H9 (cell line): ENCODE results near the gene PLEKHA7. TPM values are rescaled to one million over a fixed set of nuclear protein-coding genes. Genes with fewer than 3 reads are reported as not detected.

Experiments used
- DNase-seq: peaks from one replicate; pipeline ENCODE4 v3.0.0-alpha.2; 2017
- H2AFZ ChIP-seq: one replicate; pipeline ENCODE4 v1.6.1; 2013; ENCODE audit warnings: mild to moderate bottlenecking, low read length, control low read depth, moderate library complexity
- H2AK5ac ChIP-seq: 2 replicates; pipeline ENCODE4 v1.6.1; 2013; ENCODE audit warnings: low read length, control low read depth, mixed read lengths; ENCODE audit not compliant: insufficient read length
- H2BK120ac ChIP-seq: one replicate; pipeline ENCODE4 v1.6.1; 2013; ENCODE audit warnings: low read depth, mild to moderate bottlenecking, low read length, control low read depth, inconsistent platforms; ENCODE audit not compliant: poor library complexity, severe bottlenecking
- H2BK12ac ChIP-seq: 2 replicates; pipeline ENCODE4 v1.6.1; 2013; ENCODE audit warnings: low read length, control low read depth, mixed read lengths, low read depth; ENCODE audit not compliant: insufficient read length
- H2BK15ac ChIP-seq: 2 replicates; pipeline ENCODE4 v1.6.1; 2013; ENCODE audit warnings: low read depth, low read length, control low read depth
- H2BK20ac ChIP-seq: one replicate; pipeline ENCODE4 v1.6.1; 2013; ENCODE audit warnings: low read depth, mild to moderate bottlenecking, low read length, control low read depth, inconsistent platforms; ENCODE audit not compliant: poor library complexity, severe bottlenecking
- H2BK5ac ChIP-seq: 2 replicates; pipeline ENCODE4 v1.6.1; 2013; ENCODE audit warnings: low read length, control low read depth, mixed read lengths; ENCODE audit not compliant: insufficient read length
- H3K14ac ChIP-seq: 2 replicates; pipeline ENCODE4 v1.6.1; 2013; ENCODE audit warnings: low read length, control low read depth; ENCODE audit not compliant: insufficient read depth
- H3K18ac ChIP-seq: 2 replicates; pipeline ENCODE4 v1.6.1; 2013; ENCODE audit warnings: low read depth, mild to moderate bottlenecking, mixed read lengths, low read length, control low read depth; ENCODE audit not compliant: insufficient read length
- H3K23ac ChIP-seq: 2 replicates; pipeline ENCODE4 v1.6.1; 2013; ENCODE audit warnings: low read length, control low read depth, mixed read lengths, low read depth; ENCODE audit not compliant: insufficient read length
- H3K23me2 ChIP-seq: 2 replicates; pipeline ENCODE4 v1.6.1; 2013; ENCODE audit warnings: low read depth, mild to moderate bottlenecking, mixed read lengths, low read length, control low read depth; ENCODE audit not compliant: insufficient read length, poor library complexity, severe bottlenecking
- H3K27ac ChIP-seq: 2 replicates; pipeline ENCODE4 v1.5.1; 2013; ENCODE audit warnings: low read length, control low read depth, mixed read lengths, low read depth; ENCODE audit not compliant: insufficient read length
- H3K27me3 ChIP-seq: 2 replicates; pipeline ENCODE4 v1.6.1; 2013; ENCODE audit warnings: low read length, control low read depth, inconsistent platforms; ENCODE audit not compliant: insufficient read depth
- H3K4ac ChIP-seq: 2 replicates; pipeline ENCODE4 v1.6.1; 2013; ENCODE audit warnings: low read depth, mild to moderate bottlenecking, control low read depth, inconsistent platforms, low read length, moderate library complexity
- H3K4me1 ChIP-seq: 2 replicates; pipeline ENCODE4 v1.6.1; 2013; ENCODE audit warnings: low read length, control low read depth, inconsistent platforms; ENCODE audit not compliant: insufficient read depth
- H3K4me2 ChIP-seq: 2 replicates; pipeline ENCODE4 v1.6.1; 2013; ENCODE audit warnings: low read length, control low read depth, mixed read lengths; ENCODE audit not compliant: insufficient read length, insufficient read depth
- H3K56ac ChIP-seq: 2 replicates; pipeline ENCODE4 v1.6.1; 2013; ENCODE audit warnings: low read depth, mild to moderate bottlenecking, mixed read lengths, low read length, control low read depth; ENCODE audit not compliant: insufficient read length
- H3K79me1 ChIP-seq: 2 replicates; pipeline ENCODE4 v1.6.1; 2013; ENCODE audit warnings: low read depth, mild to moderate bottlenecking, moderate library complexity, low read length, control low read depth, inconsistent platforms; ENCODE audit not compliant: insufficient read depth, poor library complexity, severe bottlenecking
- H3K79me2 ChIP-seq: 2 replicates; pipeline ENCODE4 v1.6.1; 2013; ENCODE audit warnings: low read length, control low read depth, inconsistent platforms; ENCODE audit not compliant: insufficient read depth
- H3K9ac ChIP-seq: 2 replicates; pipeline ENCODE4 v1.6.1; 2013; ENCODE audit warnings: low read length, control low read depth, mixed read lengths; ENCODE audit not compliant: insufficient read length; ENCODE audit errors: extremely low read depth
- H3K9me3 ChIP-seq: one replicate; pipeline ENCODE4 v1.6.1; 2013; ENCODE audit warnings: low read depth, low read length, inconsistent platforms; ENCODE audit not compliant: control insufficient read depth
- H3T11ph ChIP-seq: one replicate; pipeline ENCODE4 v1.6.1; 2013; ENCODE audit warnings: mild to moderate bottlenecking, low read length, control low read depth, inconsistent platforms
- H4K20me1 ChIP-seq: one replicate; pipeline ENCODE4 v1.6.1; 2013; ENCODE audit not compliant: control insufficient read depth, insufficient read length, insufficient read depth
- H4K5ac ChIP-seq: 2 replicates; pipeline ENCODE4 v1.6.1; 2013; ENCODE audit warnings: low read depth, mild to moderate bottlenecking, mixed read lengths, low read length, control low read depth; ENCODE audit not compliant: insufficient read length
- H4K8ac ChIP-seq: replicated peaks from 2 replicates; pipeline ENCODE4 v1.6.1; 2013; ENCODE audit warnings: low read length, control low read depth, mixed read lengths, low read depth; ENCODE audit not compliant: insufficient read length
- H4K91ac ChIP-seq: 2 replicates; pipeline ENCODE4 v1.6.1; 2013; ENCODE audit warnings: low read depth, mild to moderate bottlenecking, moderate library complexity, mixed read lengths, low read length, control low read depth; ENCODE audit not compliant: insufficient read length
- H3K27ac Mint-ChIP-seq, 3 experiments: 2 replicates in 2 of 3; 3 replicates in 1 of 3; pipeline ENCODE4 v1.8.0; 2020 to 2021; ENCODE audit warnings: mixed read lengths in 3 of 3, mild to moderate bottlenecking in 1 of 3, moderate library complexity in 1 of 3
- H3K27me3 Mint-ChIP-seq: 2 replicates; pipeline ENCODE4 v1.8.0; 2021; ENCODE audit warnings: low read depth, mild to moderate bottlenecking, moderate library complexity, mixed read lengths
- H3K36me3 Mint-ChIP-seq, 3 experiments: 2 replicates in 2 of 3; 3 replicates in 1 of 3; pipeline ENCODE4 v1.8.0; 2020 to 2021; ENCODE audit warnings: low read depth in 3 of 3, mixed read lengths in 3 of 3; ENCODE audit not compliant: insufficient read depth in 1 of 3
- H3K4me1 Mint-ChIP-seq, 2 experiments: 2 replicates each; pipeline ENCODE4 v1.8.0; 2020; ENCODE audit warnings: mixed read lengths in 2 of 2
- H3K4me3 Mint-ChIP-seq, 2 experiments: 2 replicates in 1 of 2; 3 replicates in 1 of 2; pipeline ENCODE4 v1.8.0; 2020 to 2021; ENCODE audit warnings: mild to moderate bottlenecking in 2 of 2, mixed read lengths in 2 of 2, moderate library complexity in 1 of 2
- H3K9me3 Mint-ChIP-seq, 2 experiments: 2 replicates in 1 of 2; 3 replicates in 1 of 2; pipeline ENCODE4 v1.8.0; 2020; ENCODE audit warnings: mild to moderate bottlenecking in 2 of 2, mixed read lengths in 2 of 2, moderate library complexity in 1 of 2
- CTCF ChIP-seq: fragments of 200-600 bp; sonication (generic); conservative IDR thresholded peaks from 3 replicates; pipeline ENCODE4 v1.8.0; 2021; ENCODE audit warnings: antibody characterized with exemption, mild to moderate bottlenecking
- WGBS: extraction: QIAGEN DNeasy Blood & Tissue Kit; methylation state at CpG from one replicate; pipeline ENCODE4 v1.1.7; 2013; ENCODE audit warnings: missing lambda C conversion rate, low lambda C conversion rate, mixed read lengths; ENCODE audit not compliant: insufficient read length; ENCODE audit errors: extremely low coverage; 5-methylcytosine and 5-hydroxymethylcytosine counted together
- total RNA-seq: library from RNA; stranded (reverse); gene quantifications from 2 replicates; pipeline ENCODE4 v1.2.1, GENCODE V29; 2021

The PLEKHA7 gene
- total RNA-seq, 1 experiment from 2014 or later, result 21.0 TPM

GRCh38 chr11:16911658-16912057 lies 102.6 kb downstream of the PLEKHA7 start:
- Histone ChIP-seq H4K8ac (no peak overlapping the region), H2BK15ac (no peak overlapping the region), H3K4me2 (no peak overlapping the region), H4K91ac (no peak overlapping the region), H3K79me2 (peaks cover 2% of the 10 kb centered on the region; the same call in 1 of the 2 replicates), H4K20me1 (no peaks in the 10 kb centered on the region), H2BK5ac (no peak overlapping the region), H2AK5ac (no peak overlapping the region), H4K5ac (no peak overlapping the region), H3K4ac (no peak overlapping the region), H3K27ac (no peak overlapping the region), H3K56ac (no peak overlapping the region), H2BK20ac (no peak overlapping the region), H2BK12ac (no peak overlapping the region), H3K23me2 (no peaks in the 10 kb centered on the region), H3K23ac (no peak overlapping the region), H2BK120ac (no peak overlapping the region), H3K79me1 (no peaks in the 10 kb centered on the region), H3K18ac (no peak overlapping the region), H3T11ph (no peak overlapping the region), H3K27me3 (no peaks in the 10 kb centered on the region), H2AFZ (no peak overlapping the region), H3K14ac (no peak overlapping the region), H3K4me1 (peaks cover 4% of the 10 kb centered on the region), H3K9me3 (no peaks in the 10 kb centered on the region), H3K9ac (no peak overlapping the region)
- H3K9me3 Mint-ChIP-seq, result no peaks in the 10 kb centered on the region; a peak in 1 of 5 replicates
- WGBS, result no CpG with 5 or more reads among the region's 4 CpGs
- no peaks in the 10 kb centered on the region for H3K27me3 Mint-ChIP-seq
- H3K36me3 Mint-ChIP-seq, result 0 out of 7 replicates have a peak, but pooled peaks cover 0 to 1% (median 0%) of the 10 kb centered on the region in 3 experiments
- DNase-seq, result no peak
- peak overlapping the region in 2 of 3 experiments; percentile 6; a peak in 2 of 7 replicates for H3K27ac Mint-ChIP-seq
- peaks cover 24 to 28% of the 10 kb centered on the region in 2 experiments for H3K4me1 Mint-ChIP-seq
- TF ChIP-seq CTCF, result no peak
- H3K4me3 Mint-ChIP-seq, result no peak overlapping the region
